ENCODE results near the gene SEMA3E.
"Not testable (repeated sequence)": the region's sequence is repeated elsewhere in the genome, so short reads cannot be mapped to it uniquely, and the experiment has no call there.

The SEMA3E gene

DNA sequence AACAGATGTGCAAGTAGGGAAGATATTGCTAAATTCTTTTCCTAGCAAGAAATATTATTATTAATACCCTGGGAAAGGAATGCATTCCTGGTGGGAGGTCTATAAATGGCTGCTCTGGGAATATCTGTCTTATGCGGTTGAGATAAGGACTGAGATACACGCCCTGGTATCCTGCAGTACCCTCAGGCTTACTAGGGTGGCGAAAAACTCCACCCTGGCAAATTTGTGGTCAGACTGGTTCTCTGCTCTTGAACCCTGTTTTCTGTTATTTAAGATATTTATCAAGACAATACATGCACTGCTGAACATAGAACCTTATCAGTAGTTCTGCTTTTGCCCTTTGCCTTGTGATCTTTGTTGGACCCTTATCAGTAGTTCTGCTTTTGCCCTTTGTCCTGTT is 96.4 kb downstream of the SEMA3E start:
- not testable (repeated sequence) for DNase-seq (ENCODE audit: low spot score)

DNA sequence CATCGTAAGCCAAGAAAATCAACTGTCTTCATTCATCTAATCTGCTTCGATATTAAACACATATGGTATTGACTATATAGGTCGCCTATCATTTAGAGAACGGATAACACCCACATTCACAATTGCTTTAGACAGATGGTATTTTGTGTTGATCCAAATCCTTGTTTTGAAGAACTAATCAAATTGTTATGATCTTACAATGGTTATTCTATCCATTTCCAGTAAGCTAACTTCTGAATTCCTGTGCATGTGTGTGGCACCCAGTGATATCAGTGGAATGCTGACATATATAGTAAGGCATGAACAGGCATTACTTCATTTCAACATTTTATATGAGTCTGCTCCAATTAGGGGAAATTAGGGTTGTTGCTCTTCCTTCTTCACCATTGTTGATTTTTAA is 98.8 kb downstream of the SEMA3E start:
- DNase-seq (ENCODE audit: low spot score) = no peak

DNA sequence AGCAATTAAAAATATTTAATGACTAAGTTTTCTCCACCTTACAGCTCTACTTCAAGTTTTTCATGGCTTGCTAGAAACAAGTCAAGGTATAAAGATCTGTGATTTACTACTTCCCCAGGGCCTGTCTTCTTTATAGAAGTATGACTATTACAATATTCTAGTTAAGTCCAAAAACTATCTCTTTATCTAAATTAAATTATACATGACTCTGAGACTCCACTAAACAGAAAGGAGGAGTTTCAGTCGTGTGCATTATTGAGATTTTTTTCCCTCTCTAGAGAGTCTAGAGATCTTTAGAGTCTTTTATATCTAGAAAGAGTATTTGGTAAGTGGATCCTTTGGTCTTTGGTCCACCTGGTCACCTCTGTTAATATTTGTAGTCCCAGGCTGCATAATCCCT is 100.7 kb downstream of the SEMA3E start:
- no peak for DNase-seq (ENCODE audit: low spot score)

DNA sequence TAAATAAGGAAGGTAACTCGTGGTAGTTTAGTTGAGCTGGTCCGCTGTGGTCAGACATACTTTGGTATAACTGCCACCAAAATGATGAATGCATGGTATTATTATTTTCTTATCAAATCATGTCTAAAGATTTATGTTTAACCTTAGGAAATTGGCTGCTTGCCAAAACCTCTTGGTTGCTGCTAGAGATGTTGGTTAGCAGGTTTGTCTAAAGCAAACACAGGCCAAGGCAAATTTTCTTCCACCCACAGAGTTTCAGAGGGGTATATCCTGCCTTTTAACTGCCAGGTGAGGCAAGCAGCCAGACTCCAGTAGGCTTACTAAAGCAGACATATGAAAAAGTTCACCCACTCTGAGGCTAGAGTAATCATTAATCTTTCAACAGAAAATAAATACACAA is 101.4 kb downstream of the SEMA3E start:
- no peak for DNase-seq (ENCODE audit: low spot score)

DNA sequence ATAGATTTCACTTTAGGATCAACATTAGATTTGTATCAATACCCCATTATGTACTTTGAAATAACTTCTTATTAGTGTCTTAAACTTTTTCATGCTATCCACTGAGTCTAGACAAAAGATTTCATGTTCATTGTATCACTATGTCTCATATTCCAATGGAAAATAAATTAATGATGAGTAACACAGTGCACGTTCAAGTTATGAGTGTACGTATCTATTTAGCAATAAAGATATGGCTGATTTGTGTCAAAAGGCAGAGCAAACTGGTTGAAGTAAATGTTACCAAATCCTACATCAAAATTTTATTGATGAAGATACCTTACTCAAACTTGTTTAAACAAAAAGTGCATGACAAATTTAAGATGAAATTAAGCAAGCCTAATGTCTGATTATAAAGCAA is 102.4 kb downstream of the SEMA3E start:
- no peak for DNase-seq (ENCODE audit: low spot score)

DNA sequence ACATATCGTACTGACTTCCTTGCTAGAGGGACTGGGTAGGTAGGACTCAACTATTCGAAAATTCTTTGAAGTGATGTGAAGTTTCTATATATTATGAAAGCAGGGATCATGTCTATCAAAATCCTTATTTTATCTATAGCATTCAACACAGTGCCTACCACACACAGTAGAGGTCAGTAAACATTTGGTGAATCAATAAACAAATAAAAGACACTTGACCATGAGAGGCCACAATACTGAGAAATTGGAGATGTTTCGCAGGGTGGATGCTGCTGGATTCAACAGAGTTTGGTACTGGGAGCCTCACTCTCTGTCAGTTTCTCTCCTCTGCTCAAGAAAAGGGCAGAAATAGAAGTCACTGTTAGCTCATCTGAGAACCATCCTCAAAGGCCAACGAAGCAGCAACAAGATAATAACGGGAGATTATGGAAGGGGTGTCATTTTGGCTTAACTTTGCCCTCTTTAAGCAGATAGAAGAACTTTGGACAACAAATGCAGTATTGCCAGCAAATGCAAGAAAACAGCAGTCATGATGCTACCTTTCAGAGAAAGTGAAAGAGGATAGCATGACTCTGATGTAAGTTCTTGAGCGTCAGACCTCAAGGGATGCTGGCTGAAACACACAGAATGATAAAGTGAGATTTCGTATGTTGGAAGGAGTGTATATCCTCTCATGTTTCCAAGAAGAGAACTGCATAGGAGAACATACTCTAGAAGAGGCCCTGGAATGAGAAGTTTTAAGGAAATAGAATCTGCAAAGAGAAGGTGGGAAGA is 107.6 kb downstream of the SEMA3E start:
- no peak for DNase-seq (ENCODE audit: low spot score)

DNA sequence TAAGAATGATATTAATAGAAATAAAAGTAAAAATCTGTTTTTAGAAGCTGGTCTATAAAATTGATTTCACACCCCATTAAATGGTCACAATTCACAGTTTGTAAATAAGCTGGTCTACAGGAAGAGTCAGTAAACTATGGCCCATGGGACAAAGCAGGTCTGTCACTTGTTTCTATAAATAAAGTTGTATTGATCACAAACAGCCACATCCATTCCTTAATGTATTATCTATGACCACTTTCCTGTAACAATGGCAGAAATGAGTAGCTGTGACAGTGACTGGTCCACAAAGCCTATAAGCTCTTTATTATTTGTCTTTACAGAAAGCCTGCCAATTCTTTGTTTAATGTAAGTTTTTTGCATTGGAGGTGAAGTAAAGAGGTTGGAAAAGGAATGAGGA is 114.5 kb downstream of the SEMA3E start:
- DNase-seq (ENCODE audit: low spot score) = no peak

DNA sequence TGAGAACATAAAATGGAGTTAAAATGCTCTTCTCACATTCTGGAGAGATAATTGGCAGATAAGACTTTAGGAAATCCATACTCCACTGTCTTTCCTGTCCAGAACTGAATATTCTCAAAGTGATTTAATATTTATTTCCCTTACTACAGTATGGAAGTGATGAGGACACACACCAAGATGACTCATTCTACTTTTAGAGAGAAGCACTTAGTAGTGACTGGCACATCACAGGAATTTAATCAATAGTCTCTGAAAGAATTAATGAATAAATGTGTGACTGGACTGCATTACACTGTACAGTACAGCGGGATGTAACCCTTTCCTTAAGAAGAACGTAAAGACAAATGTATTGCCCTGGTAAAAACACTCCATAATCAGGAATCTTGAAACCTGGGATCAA is 116.7 kb downstream of the SEMA3E start:
- DNase-seq (ENCODE audit: low spot score) = no peak

DNA sequence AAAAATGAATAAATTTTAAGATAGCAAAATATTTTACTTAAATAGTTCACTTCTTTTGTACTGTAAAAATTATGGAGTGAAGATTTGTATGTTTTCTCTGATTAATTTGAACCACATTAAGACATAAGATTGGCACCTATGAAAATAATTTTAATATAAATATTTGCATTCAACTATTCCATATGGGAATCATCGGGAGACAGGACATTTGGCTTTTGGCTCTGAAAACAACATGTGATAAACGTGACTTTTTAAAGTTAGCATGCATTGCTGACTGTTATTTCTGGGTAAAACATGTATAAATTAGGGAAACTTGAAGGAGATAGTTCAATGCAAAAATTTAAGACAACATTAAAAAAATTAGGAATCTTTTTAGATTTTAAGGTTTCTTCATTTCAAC is 117.2 kb downstream of the SEMA3E start:
- no peak for DNase-seq (ENCODE audit: low spot score)

DNA sequence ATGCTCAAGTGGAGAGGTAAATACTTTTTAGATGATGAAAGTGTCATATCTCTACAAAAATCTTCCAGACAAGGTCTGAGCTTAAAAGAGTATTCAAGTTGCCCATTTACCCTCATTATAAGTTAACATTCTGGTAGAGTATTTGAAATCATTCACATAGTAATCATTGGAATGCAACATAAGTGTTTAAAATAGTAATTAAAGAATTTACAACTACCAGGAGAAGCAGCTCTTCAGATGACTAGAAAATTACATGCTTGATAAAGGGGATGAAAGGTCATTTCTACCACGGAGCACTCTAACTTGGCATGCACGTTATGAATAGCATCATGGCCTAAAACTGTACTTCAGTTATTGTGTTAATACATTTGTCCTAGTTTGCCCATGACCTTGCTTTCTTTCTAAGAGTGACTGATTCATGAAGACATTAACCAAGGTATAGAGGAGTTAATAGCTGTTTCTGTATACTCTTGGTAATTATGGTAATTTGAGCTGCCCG is 120.0 kb downstream of the SEMA3E start:
- DNase-seq (ENCODE audit: low spot score) = no peak

DNA sequence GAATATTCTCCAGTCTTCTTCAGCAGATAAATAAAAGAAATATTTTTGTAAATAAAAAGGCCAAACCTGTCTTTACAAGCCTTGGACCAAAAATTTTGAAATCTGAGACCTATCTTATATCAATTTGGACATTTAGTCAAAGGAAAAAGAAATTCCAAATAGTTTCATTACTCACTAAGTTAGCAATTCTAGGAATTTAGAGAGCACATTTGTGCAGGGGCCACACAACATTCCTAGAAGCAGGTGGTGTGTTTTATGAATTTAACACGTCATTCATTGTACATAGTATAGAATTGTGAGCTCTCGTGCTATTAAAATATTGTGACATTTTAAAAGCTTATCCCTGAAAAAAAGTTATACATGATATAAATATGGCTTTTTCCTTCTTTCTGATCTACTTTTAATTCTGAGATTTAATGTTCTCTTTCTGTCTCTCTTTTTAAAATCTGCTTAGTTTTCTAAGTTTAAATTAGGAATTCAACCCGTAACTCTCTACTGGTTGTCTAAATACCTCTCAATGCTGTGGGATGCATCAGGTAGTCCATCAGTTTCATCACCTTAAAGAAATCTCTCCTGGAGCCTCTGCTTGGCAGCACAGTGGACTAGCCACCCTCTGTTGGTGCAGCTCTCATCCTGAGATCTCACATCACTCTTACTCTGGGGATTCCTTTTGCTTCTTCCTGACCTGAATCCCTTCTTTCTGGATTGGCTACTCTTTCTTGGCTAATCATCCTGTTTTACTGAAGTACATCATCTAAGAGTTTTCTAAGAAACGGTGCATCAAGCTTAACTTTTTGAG is 124.5 kb downstream of the SEMA3E start:
- DNase-seq (ENCODE audit: low spot score) = no peak

DNA sequence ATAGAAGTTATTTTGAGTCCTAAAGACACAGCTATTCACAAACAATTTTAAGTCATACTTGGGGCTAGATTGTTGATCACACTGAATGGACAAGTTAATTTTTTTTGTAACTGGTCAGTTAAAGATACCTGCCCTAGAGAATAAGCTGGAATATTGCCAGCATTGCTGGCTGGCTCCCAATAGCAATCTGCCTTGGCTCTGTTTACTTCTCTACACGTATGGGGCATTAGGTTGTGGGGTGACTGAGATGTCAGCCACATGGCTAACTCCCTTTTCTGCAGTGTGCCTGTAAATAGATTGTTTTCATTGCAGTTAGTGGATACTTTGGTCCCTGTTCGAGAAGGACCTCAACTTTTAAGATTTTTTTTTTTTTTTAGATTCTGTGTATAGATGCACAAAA is 128.2 kb downstream of the SEMA3E start:
- no peak for DNase-seq (ENCODE audit: low spot score)

DNA sequence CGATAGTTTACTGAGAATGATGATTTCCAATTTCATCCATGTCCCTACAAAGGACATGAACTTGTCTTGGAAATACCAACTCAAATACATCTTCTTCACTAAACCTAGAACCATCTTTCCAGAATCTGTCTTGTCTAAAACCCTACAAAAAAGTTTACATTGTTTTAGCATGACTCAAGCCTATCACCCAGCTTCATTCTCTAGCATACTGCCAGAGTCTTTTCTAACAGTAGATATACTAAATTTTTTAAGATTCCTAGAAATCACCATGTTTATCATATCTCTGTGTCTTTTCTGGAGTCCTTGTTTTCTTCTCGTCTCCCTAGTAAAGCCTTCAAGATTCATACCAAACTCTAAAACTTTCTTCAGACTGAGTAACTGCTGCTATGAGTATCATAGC is 129.7 kb downstream of the SEMA3E start:
- no peak for DNase-seq (ENCODE audit: low spot score)

DNA sequence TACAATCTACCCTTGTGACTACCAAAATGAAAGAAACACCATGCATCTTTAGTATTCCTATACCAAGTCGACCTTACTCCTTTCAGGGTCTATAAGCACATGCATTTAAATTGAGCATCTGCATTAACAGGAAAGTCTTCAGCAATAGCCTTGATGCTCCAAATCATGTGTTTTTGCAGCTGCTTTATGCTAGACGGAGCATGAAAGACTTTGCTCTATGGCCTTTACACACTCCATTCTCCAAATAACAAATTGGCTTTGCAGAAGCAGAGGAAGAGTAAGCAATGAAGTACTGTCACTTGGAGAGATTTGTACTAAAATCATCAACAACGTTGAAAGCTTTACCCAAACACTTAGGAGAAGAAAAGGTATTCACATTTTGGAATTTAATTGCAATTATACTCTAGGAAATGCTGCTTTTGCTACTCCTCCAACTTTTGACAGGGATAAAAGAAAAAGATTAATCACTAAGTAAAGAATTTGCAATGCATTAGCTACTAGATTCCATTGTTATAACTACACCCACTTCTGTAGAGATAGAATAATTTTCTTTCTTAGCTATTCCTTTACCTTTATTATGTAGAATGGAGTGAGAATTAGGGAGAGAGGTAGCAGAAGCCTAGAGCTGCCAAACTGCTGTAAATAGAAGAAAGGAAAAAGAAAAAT is 131.8 kb downstream of the SEMA3E start:
- no peak for DNase-seq (ENCODE audit: low spot score)

DNA sequence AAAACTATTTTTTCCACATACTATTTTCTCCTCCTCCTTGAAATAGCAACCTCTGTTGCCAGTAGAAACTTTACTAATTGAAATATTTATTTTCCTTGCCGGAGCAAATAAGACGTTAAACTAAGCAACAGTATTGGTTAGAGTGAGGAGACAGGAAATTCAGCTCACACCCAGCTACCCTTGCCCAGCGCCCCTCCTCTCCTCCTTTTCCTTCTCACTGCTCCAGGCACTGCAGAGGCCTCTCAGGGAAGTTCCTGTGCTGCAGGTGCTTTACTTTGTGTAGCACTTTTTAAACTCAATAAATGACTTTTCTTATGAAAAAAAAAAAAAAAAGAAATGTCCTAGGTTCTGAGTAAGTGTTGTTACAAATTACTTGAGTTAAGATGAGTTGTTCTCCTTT is 134.0 kb downstream of the SEMA3E start:
- DNase-seq (ENCODE audit: low spot score) = no peak

DNA sequence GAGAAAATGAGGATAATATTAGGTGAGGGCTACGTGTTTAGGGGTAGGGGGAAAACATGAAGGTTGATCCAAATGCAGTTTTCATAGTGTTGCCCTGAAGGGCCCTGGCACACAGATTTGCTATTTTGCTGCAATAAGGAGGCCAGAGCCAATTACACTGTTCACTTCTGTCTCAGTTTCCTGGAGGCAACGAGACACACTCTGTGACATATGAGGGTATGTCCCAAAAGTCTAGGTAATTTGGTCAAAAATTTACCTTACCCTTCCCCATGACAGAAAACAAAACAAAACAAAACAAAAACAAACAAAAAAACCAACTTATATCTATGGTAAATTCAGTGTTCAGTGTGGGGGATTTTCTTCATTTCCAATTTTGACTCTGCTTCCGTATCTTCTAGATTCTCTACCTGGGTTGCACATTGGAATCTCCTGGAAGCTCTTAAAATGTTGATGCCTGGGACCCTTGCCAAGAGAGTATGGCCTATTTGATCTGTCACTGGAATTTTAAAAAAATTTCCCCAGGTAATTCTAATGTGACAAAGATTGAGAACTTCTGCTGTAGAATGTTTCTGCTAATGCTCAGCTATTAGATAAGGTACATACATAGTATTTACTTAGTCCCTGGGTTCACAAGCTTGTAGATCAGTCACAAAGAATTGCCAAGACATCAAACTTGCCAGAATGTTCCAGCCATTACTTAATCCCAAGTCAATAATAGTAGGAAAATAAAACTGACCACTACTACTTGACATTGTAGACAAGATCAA is 139.5 kb downstream of the SEMA3E start:
- DNase-seq (ENCODE audit: low spot score) = no peak

DNA sequence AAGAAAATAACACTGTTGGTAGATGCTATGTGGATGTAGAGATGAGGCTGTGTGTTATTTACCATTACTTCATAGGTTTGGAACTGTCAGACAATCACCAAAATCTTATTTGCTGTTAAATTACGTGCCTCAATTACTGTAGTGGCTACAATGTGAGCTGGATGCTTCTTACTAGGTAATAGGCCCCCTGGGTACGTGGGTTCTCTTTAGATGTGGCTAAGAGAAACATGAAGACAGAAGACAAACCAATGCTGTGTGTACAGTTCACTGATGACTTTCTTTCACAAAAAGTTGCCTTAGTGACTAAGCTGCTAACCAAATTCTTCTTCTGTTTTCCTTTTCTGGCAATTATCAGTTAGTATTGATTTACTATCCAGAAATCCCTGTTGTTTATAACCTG is 144.6 kb downstream of the SEMA3E start:
- no peak for DNase-seq (ENCODE audit: low spot score)

DNA sequence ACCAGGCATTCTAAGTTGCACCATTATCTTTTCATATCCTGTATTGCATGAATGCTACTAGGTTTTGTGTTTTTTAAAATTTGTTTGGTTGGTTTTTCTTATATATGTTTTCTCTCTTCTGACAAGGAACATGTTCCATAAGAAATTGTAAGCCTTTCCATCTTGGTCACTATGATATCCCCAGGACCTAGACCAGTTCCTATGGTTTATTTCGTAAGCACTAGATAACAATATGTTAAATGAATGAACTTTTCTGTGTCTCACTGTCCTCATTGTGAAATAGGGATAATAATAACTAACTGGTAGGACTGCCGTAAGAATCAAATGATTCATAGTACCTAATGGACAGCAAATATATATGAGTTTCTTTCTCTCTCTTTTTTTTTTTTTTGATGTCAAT is 146.3 kb downstream of the SEMA3E start:
- no peak for DNase-seq (ENCODE audit: low spot score)

DNA sequence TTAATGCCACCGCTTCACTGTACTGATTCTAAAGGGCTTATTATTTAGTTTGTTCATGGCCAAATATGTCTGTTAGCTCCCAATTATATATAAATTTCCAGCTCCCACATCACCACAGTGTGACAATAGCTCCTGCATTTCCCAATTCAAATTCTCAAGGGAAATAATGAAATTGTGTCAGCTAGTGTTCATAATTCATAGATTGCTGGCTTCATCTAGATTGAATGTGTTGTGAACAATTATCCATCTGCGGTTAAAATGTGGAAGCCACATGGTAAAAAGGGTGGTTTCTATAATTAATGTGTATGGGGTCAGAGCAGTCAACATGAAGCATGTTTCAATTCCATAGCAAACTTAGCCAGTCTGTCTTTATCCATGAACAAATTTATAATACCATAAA is 154.3 kb downstream of the SEMA3E start:
- no peak for DNase-seq (ENCODE audit: low spot score)

DNA sequence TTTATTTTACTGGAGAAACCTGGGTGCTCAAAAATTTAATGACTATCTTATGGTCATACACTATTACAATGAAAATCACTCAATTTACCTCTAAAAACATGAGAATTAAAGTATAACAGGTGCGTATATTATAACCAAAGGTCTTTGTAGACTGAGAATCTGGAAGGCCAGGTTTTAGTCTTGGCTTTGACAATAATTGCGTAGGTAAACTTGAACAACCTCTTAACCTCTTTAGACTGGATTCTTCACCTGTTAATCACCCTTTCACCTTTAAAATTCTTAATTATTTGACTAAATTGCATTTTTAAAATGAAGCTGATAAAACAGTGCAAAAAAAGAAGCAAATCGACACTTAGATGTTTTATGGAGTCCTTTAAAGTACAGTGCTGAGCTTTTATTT is 156.1 kb downstream of the SEMA3E start:
- DNase-seq (ENCODE audit: low spot score) = no peak

DNA sequence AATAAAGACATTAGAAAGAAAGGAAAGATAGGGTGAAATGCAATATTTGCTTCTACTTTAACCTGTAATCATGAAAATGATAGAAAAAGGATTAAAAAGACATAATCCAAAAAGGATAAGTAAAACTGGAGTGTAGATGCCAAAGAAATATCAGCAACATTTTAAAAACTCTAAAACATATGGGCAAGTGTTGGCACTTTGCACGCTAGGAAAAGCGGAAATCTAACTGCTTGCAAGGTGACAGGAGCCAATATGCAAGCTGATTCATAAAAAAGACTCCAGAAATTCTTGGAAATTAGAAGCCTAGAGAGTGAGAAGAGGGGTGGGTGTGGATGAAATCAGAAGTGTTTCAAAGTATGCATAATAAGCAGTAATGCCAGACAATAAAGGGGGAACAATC is 161.1 kb downstream of the SEMA3E start:
- DNase-seq (ENCODE audit: low spot score) = no peak

DNA sequence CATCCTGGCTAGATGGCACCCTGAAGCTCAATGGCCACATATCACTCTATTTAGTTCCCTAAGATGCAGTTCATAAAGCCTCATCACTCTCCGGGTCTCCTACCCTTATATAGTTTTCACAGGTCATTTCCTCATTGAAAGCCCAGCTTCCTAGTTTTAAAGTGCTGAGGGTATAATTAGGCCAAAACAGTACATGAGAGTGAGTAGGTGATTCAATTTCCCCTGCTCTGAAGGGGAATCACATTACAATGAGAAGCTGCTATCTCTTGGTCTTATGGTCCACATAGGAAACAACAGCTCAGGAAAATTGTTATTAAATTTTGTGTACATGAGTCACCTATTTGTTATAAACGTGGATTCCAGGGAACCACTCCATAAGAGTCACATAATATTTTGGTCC is 162.0 kb downstream of the SEMA3E start:
- no peak for DNase-seq (ENCODE audit: low spot score)
